ENCODE measurements around the gene PPT2.

DNA sequence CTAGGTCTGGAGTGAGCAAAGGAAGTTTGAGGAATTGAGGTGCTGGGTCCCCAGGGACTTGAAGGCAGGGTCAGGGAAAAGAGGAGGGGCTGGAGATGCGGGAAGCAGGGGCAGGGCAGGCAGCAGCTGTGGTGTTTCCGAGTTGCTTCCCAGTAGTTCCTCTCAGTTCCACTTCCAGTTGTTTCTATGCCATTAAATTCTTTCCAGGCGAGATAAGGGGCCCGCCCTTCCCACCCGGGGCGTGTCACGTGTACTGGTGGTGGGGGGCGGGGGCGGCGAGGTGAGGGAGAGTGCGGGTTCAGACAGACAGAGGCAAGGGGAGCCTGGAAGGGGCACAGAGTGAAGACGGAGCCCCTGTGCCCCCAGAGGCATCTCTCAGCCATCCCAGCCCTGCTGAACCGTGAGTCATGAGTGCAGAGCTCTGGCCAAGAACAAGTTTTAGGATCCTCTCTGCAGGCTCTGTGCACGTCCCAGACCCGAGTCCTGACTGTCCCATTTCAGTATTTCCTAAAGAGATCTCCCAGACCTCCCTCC is 45.8 kb upstream of the PPT2 start:
- TF ChIP-seq, protein P1, sequence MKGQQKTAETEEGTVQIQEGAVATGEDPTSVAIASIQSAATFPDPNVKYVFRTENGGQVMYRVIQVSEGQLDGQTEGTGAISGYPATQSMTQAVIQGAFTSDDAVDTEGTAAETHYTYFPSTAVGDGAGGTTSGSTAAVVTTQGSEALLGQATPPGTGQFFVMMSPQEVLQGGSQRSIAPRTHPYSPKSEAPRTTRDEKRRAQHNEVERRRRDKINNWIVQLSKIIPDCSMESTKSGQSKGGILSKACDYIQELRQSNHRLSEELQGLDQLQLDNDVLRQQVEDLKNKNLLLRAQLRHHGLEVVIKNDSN (CRISPR knock-in tag; IDR thresholded peaks at IDR 0.05) = no peak
- TF ChIP-seq, protein P2, sequence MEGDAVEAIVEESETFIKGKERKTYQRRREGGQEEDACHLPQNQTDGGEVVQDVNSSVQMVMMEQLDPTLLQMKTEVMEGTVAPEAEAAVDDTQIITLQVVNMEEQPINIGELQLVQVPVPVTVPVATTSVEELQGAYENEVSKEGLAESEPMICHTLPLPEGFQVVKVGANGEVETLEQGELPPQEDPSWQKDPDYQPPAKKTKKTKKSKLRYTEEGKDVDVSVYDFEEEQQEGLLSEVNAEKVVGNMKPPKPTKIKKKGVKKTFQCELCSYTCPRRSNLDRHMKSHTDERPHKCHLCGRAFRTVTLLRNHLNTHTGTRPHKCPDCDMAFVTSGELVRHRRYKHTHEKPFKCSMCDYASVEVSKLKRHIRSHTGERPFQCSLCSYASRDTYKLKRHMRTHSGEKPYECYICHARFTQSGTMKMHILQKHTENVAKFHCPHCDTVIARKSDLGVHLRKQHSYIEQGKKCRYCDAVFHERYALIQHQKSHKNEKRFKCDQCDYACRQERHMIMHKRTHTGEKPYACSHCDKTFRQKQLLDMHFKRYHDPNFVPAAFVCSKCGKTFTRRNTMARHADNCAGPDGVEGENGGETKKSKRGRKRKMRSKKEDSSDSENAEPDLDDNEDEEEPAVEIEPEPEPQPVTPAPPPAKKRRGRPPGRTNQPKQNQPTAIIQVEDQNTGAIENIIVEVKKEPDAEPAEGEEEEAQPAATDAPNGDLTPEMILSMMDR (IDR thresholded peaks at IDR 0.05) = no peak
- no peak for TF ChIP-seq ZNF263 (CRISPR knock-in tag; IDR thresholded peaks at IDR 0.05; ENCODE audit: low read depth)
- TF ChIP-seq TEAD4 (CRISPR knock-in tag; IDR thresholded peaks at IDR 0.05) = no peak
- no peak for TF ChIP-seq CREB1 (CRISPR knock-in tag; IDR thresholded peaks at IDR 0.05)
- no peak for TF ChIP-seq TEAD1 (CRISPR knock-in tag; IDR thresholded peaks at IDR 0.05)
- TF ChIP-seq, protein P3, sequence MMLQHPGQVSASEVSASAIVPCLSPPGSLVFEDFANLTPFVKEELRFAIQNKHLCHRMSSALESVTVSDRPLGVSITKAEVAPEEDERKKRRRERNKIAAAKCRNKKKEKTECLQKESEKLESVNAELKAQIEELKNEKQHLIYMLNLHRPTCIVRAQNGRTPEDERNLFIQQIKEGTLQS (CRISPR knock-in tag; conservative IDR thresholded peaks at IDR 0.05) = no peak
- TF ChIP-seq PRDM15 (CRISPR knock-in tag; IDR thresholded peaks at IDR 0.05) = no peak

All from WTC11 (cell line).